ENCODE data around the gene YEATS2. TPM values are rescaled to one million over a fixed set of nuclear protein-coding genes. Genes with fewer than 3 reads are reported as not detected.

Gene YEATS2
- polyA plus RNA-seq, 1 donor (not counting 4 experiments of a cell fraction or from before 2014, with no cell fraction given) = 21.7 TPM

GRCh38 chr3:183797996-183798395 is 100.4 kb downstream of the YEATS2 start:
- dilution Hi-C loops (cut with MboI; ENCODE audit: extremely low pct_ligation_motif_present, low sequenced_read_pairs) = no loop called here

GRCh38 chr3:183799461-183799860 is 101.9 kb downstream of the YEATS2 start:
- Histone ChIP-seq H3K79me2 (ENCODE audit: control insufficient read depth, insufficient read depth, low read length) (no peaks in the 10 kb centered on the region), H3K9me3 (ENCODE audit: control insufficient read depth, low read depth, low read length) (no peaks in the 10 kb centered on the region), H3K9me1 (ENCODE audit: control insufficient read depth, extremely low read depth, insufficient read depth, low read length) (no peaks in the 10 kb centered on the region), H4K20me1 (ENCODE audit: control insufficient read depth, extremely low read depth, insufficient read depth, low read length) (no peaks in the 10 kb centered on the region), H3K27me3 (ENCODE audit: control insufficient read depth, extremely low read depth, insufficient read depth, low read length) (no peaks in the 10 kb centered on the region), H2AFZ (ENCODE audit: control insufficient read depth, low read length) (no peak overlapping the region), H3K9ac (ENCODE audit: control insufficient read depth, extremely low read depth, insufficient read depth, low read length) (no peak overlapping the region), H3K4me3 (ENCODE audit: control insufficient read depth in 2 of 3, extremely low read depth in 1 of 3, insufficient read depth in 2 of 3, low read depth in 1 of 3, low read length in 3 of 3) (no peak overlapping the region), H3K27ac (ENCODE audit: control insufficient read depth, insufficient read depth, low read length) (no peak overlapping the region), H3K36me3 (ENCODE audit: control insufficient read depth in 2 of 2, extremely low read depth in 1 of 2, insufficient read depth in 2 of 2, low read length in 2 of 2) (peaks cover 37 to 44% of the 10 kb centered on the region in 2 experiments), H3K4me1 (ENCODE audit: control insufficient read depth, extremely low read depth, insufficient read depth, low read length) (no peaks in the 10 kb centered on the region), H3K4me2 (ENCODE audit: control insufficient read depth, extremely low read depth, insufficient read depth, low read depth, low read length) (no peak overlapping the region)
- FAIRE-seq (no peak), DNase-seq (ENCODE audit: low read depth, low spot score) (no peak)
- TF ChIP-seq CTCF (optimal IDR thresholded peaks at IDR 0.05 in 1 of 3, IDR thresholded peaks at IDR 0.05 in 1 of 3, conservative IDR thresholded peaks at IDR 0.05 in 1 of 3; ENCODE audit: extremely low read depth in 1 of 3, insufficient read depth in 2 of 3, low read length in 3 of 3) = no peak
- TF ChIP-seq EZH2 (IDR thresholded peaks at IDR 0.05; ENCODE audit: low read length) = no peak
- dilution Hi-C loops (cut with MboI; ENCODE audit: extremely low pct_ligation_motif_present, low sequenced_read_pairs) = no loop called here

More at GRCh38 chr3:183797996-183798395, 100.4 kb downstream of the YEATS2 start:
- TF ChIP-seq EZH2 (IDR thresholded peaks at IDR 0.05; ENCODE audit: low read length) = no peak
- TF ChIP-seq CTCF (optimal IDR thresholded peaks at IDR 0.05 in 1 of 3, IDR thresholded peaks at IDR 0.05 in 1 of 3, conservative IDR thresholded peaks at IDR 0.05 in 1 of 3; ENCODE audit: extremely low read depth in 1 of 3, insufficient read depth in 2 of 3, low read length in 3 of 3) = no peak
- Histone ChIP-seq H3K36me3 (ENCODE audit: control insufficient read depth in 2 of 2, extremely low read depth in 1 of 2, insufficient read depth in 2 of 2, low read length in 2 of 2) (peaks cover 32 to 33% of the 10 kb centered on the region in 2 experiments), H3K4me3 (ENCODE audit: control insufficient read depth in 2 of 3, extremely low read depth in 1 of 3, insufficient read depth in 2 of 3, low read depth in 1 of 3, low read length in 3 of 3) (no peak overlapping the region), H3K9ac (ENCODE audit: control insufficient read depth, extremely low read depth, insufficient read depth, low read length) (no peak overlapping the region), H3K4me2 (ENCODE audit: control insufficient read depth, extremely low read depth, insufficient read depth, low read depth, low read length) (no peak overlapping the region), H3K9me1 (ENCODE audit: control insufficient read depth, extremely low read depth, insufficient read depth, low read length) (no peaks in the 10 kb centered on the region), H4K20me1 (ENCODE audit: control insufficient read depth, extremely low read depth, insufficient read depth, low read length) (no peaks in the 10 kb centered on the region), H3K27ac (ENCODE audit: control insufficient read depth, insufficient read depth, low read length) (no peak overlapping the region), H3K79me2 (ENCODE audit: control insufficient read depth, insufficient read depth, low read length) (no peaks in the 10 kb centered on the region), H3K9me3 (ENCODE audit: control insufficient read depth, low read depth, low read length) (no peaks in the 10 kb centered on the region), H3K4me1 (ENCODE audit: control insufficient read depth, extremely low read depth, insufficient read depth, low read length) (no peaks in the 10 kb centered on the region), H2AFZ (ENCODE audit: control insufficient read depth, low read length) (no peak overlapping the region), H3K27me3 (ENCODE audit: control insufficient read depth, extremely low read depth, insufficient read depth, low read length) (no peaks in the 10 kb centered on the region)
- no peak for DNase-seq (ENCODE audit: low read depth, low spot score)
- no peak for FAIRE-seq
